Measurements from ENCODE around the gene BRD2.

Gene BRD2

DNA sequence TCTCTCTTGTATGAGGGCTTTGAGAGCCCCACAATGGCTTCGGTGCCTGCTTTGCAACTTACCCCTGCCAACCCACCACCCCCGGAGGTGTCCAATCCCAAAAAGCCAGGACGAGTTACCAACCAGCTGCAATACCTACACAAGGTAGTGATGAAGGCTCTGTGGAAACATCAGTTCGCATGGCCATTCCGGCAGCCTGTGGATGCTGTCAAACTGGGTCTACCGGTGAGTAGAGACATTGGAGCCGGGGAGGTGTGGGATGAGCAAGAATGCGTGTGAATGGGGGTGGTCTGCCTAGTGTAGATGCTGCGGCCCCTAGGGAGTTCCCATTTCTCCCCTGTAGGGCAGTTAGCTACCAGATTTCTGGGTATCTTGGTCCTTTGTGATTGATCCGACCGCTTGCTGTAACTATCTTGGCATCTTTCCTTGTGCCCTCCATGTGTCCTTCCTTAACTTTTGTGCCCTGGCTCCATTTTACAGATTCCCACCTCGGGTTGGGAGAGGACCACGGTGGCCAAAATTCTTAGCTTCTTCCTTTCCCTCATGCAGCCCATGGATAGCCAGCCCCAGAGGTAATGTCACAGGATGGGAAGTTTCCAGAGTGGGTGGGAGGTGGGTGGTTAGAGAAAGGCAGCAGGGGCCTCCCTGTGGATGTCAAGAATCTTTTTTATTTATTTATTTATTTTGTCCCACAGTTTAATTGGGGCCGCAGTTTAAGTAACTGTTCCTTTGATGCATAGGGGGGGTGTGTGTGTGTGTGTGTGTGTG is 6.3 kb downstream of the BRD2 start:
- Histone ChIP-seq H3K27me3 (ENCODE audit: control insufficient read depth, insufficient read depth, low read length) (no peaks in the 10 kb centered on the region), H3K4me1 (ENCODE audit: control insufficient read depth, insufficient read depth, low read length) (0 out of 2 replicates have a peak, but pooled peaks cover 7% of the 10 kb centered on the region), H3K9me3 (ENCODE audit: control insufficient read depth, insufficient read depth, low read depth, low read length) (no peaks in the 10 kb centered on the region), H3K36me3 (ENCODE audit: control insufficient read depth, insufficient read depth, low read length) (peaks cover 81% of the 10 kb centered on the region), H3K9ac (ENCODE audit: low read length) (peak overlapping the region; percentile 96), H3K27ac (ENCODE audit: low read depth, low read length) (no peak overlapping the region), H3K4me3 (ENCODE audit: low read depth, low read length) (peak overlapping the region; percentile 98)

DNA sequence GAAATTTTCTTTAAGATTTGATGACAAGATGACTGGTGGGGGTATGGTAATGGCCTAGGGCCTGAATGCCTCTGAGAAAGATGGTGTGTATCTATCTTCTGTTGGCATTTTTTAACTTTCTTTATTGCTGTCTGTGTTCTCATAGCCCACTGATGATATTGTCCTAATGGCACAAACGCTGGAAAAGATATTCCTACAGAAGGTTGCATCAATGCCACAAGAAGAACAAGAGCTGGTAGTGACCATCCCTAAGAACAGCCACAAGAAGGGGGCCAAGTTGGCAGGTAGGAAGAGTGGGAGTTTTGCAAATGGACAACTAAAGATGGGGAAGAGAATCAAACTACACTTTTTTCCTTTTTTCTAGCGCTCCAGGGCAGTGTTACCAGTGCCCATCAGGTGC is 7.5 kb downstream of the BRD2 start:
- H3K9me3 ChIP-seq (ENCODE audit: control insufficient read depth, insufficient read depth, low read depth, low read length) = no peaks in the 10 kb centered on the region
- H3K9ac ChIP-seq (ENCODE audit: low read length) = no peak overlapping the region
- H3K27me3 ChIP-seq (ENCODE audit: control insufficient read depth, insufficient read depth, low read length) = no peaks in the 10 kb centered on the region
- 0 out of 2 replicates have a peak, but pooled peaks cover 7% of the 10 kb centered on the region for H3K4me1 ChIP-seq (ENCODE audit: control insufficient read depth, insufficient read depth, low read length)
- peaks cover 93% of the 10 kb centered on the region for H3K36me3 ChIP-seq (ENCODE audit: control insufficient read depth, insufficient read depth, low read length)
- no peak overlapping the region for H3K27ac ChIP-seq (ENCODE audit: low read depth, low read length)
- H3K4me3 ChIP-seq (ENCODE audit: low read depth, low read length) = no peak overlapping the region

GRCh38 chr6:32976334-32977069 is 8.1 kb downstream of the BRD2 start:
- H3K27ac ChIP-seq (ENCODE audit: low read depth, low read length) = no peak overlapping the region
- H3K9me3 ChIP-seq (ENCODE audit: control insufficient read depth, insufficient read depth, low read depth, low read length) = no peaks in the 10 kb centered on the region
- H3K9ac ChIP-seq (ENCODE audit: low read length) = no peak overlapping the region
- H3K4me1 ChIP-seq (ENCODE audit: control insufficient read depth, insufficient read depth, low read length) = 0 out of 2 replicates have a peak, but pooled peaks cover 7% of the 10 kb centered on the region
- H3K27me3 ChIP-seq (ENCODE audit: control insufficient read depth, insufficient read depth, low read length) = no peaks in the 10 kb centered on the region
- H3K36me3 ChIP-seq (ENCODE audit: control insufficient read depth, insufficient read depth, low read length) = peaks cover 95% of the 10 kb centered on the region
- H3K4me3 ChIP-seq (ENCODE audit: low read depth, low read length) = no peak overlapping the region

- no peaks in the 10 kb centered on the region for H3K9me3 ChIP-seq (ENCODE audit: control insufficient read depth, insufficient read depth, low read depth, low read length)
- peaks cover 100% of the 10 kb centered on the region for H3K36me3 ChIP-seq (ENCODE audit: control insufficient read depth, insufficient read depth, low read length)
- no peaks in the 10 kb centered on the region for H3K27me3 ChIP-seq (ENCODE audit: control insufficient read depth, insufficient read depth, low read length)
- H3K4me1 ChIP-seq (ENCODE audit: control insufficient read depth, insufficient read depth, low read length) = 0 out of 2 replicates have a peak, but pooled peaks cover 7% of the 10 kb centered on the region
- H3K4me3 ChIP-seq (ENCODE audit: low read depth, low read length) = no peak overlapping the region
- no peak overlapping the region for H3K9ac ChIP-seq (ENCODE audit: low read length)
- H3K27ac ChIP-seq (ENCODE audit: low read depth, low read length) = no peak overlapping the region
These were observed 9.0 kb downstream of the BRD2 start for GRCh38 chr6:32977272-32977952.

DNA sequence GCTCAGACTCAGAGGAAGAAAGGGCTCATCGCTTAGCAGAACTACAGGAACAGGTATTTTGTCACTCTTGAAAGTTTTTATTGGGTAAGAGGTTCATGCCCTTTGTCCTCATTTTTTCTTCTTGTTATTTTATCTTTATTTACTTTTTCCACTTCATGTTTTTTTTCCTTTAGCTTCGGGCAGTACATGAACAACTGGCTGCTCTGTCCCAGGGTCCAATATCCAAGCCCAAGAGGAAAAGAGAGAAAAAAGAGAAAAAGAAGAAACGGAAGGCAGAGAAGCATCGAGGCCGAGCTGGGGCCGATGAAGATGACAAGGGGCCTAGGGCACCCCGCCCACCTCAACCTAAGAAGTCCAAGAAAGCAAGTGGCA is 9.5 kb downstream of the BRD2 start:
- no peaks in the 10 kb centered on the region for H3K27me3 ChIP-seq (ENCODE audit: control insufficient read depth, insufficient read depth, low read length)
- 0 out of 2 replicates have a peak, but pooled peaks cover 7% of the 10 kb centered on the region for H3K4me1 ChIP-seq (ENCODE audit: control insufficient read depth, insufficient read depth, low read length)
- no peak overlapping the region for H3K9ac ChIP-seq (ENCODE audit: low read length)
- no peaks in the 10 kb centered on the region for H3K9me3 ChIP-seq (ENCODE audit: control insufficient read depth, insufficient read depth, low read depth, low read length)
- peaks cover 97% of the 10 kb centered on the region for H3K36me3 ChIP-seq (ENCODE audit: control insufficient read depth, insufficient read depth, low read length)
- H3K27ac ChIP-seq (ENCODE audit: low read depth, low read length) = no peak overlapping the region
- no peak overlapping the region for H3K4me3 ChIP-seq (ENCODE audit: low read depth, low read length)

GRCh38 chr6:32979720-32980487 is 11.5 kb downstream of the BRD2 start:
- H3K9ac ChIP-seq (ENCODE audit: low read length) = no peak overlapping the region
- H3K27me3 ChIP-seq (ENCODE audit: control insufficient read depth, insufficient read depth, low read length) = no peaks in the 10 kb centered on the region
- H3K4me3 ChIP-seq (ENCODE audit: low read depth, low read length) = no peak overlapping the region
- H3K27ac ChIP-seq (ENCODE audit: low read depth, low read length) = no peak overlapping the region
- H3K36me3 ChIP-seq (ENCODE audit: control insufficient read depth, insufficient read depth, low read length) = peaks cover 77% of the 10 kb centered on the region
- H3K9me3 ChIP-seq (ENCODE audit: control insufficient read depth, insufficient read depth, low read depth, low read length) = no peaks in the 10 kb centered on the region
- 0 out of 2 replicates have a peak, but pooled peaks cover 7% of the 10 kb centered on the region for H3K4me1 ChIP-seq (ENCODE audit: control insufficient read depth, insufficient read depth, low read length)

DNA sequence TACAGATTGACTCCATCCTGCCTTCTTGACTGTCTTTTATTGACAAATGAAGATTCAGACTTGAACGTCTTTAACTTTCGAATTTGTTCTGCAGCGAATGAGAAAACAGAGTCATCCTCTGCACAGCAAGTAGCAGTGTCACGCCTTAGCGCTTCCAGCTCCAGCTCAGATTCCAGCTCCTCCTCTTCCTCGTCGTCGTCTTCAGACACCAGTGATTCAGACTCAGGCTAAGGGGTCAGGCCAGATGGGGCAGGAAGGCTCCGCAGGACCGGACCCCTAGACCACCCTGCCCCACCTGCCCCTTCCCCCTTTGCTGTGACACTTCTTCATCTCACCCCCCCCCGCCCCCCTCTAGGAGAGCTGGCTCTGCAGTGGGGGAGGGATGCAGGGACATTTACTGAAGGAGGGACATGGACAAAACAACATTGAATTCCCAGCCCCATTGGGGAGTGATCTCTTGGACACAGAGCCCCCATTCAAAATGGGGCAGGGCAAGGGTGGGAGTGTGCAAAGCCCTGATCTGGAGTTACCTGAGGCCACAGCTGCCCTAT is 12.2 kb downstream of the BRD2 start:
- H3K9ac ChIP-seq (ENCODE audit: low read length) = no peak overlapping the region
- H3K27ac ChIP-seq (ENCODE audit: low read depth, low read length) = no peak overlapping the region
- H3K4me3 ChIP-seq (ENCODE audit: low read depth, low read length) = no peak overlapping the region
- 0 out of 2 replicates have a peak, but pooled peaks cover 4% of the 10 kb centered on the region for H3K4me1 ChIP-seq (ENCODE audit: control insufficient read depth, insufficient read depth, low read length)
- H3K9me3 ChIP-seq (ENCODE audit: control insufficient read depth, insufficient read depth, low read depth, low read length) = no peaks in the 10 kb centered on the region
- no peaks in the 10 kb centered on the region for H3K27me3 ChIP-seq (ENCODE audit: control insufficient read depth, insufficient read depth, low read length)
- H3K36me3 ChIP-seq (ENCODE audit: control insufficient read depth, insufficient read depth, low read length) = peaks cover 70% of the 10 kb centered on the region

DNA sequence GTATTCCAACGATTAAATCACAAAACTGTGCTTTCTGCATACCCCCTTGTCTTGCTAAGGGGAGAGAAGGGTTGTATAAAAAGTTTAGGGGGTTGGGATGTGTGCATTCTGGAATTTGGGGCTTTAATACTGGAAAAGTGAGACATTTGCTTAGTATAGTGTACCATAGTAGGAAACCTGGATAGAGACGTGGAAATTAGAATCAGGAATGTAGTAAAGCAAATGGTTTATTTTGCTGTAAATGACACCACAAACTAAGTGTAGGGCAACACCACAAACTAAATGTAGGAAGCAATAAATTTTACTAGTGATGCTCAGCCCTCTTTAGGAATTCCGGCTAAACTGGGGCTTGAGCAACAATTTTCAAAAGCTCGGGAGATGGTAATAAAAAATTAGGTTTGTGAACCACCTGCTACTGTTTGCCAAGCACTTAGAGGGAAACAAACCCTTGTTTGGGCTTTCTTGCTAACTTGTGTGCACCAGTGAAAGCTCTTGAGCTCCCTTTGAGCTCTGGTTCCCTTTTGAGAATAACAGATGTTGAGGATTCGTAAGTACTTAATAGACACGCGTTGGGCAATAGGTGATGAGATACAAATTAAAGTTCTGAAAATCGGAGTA is 13.8 kb downstream of the BRD2 start:
- H3K36me3 ChIP-seq (ENCODE audit: control insufficient read depth, insufficient read depth, low read length) = peaks cover 54% of the 10 kb centered on the region
- 0 out of 2 replicates have a peak, but pooled peaks cover 4% of the 10 kb centered on the region for H3K4me1 ChIP-seq (ENCODE audit: control insufficient read depth, insufficient read depth, low read length)
- no peaks in the 10 kb centered on the region for H3K27me3 ChIP-seq (ENCODE audit: control insufficient read depth, insufficient read depth, low read length)
- H3K9ac ChIP-seq (ENCODE audit: low read length) = no peak overlapping the region
- H3K4me3 ChIP-seq (ENCODE audit: low read depth, low read length) = no peak overlapping the region
- no peak overlapping the region for H3K27ac ChIP-seq (ENCODE audit: low read depth, low read length)
- no peaks in the 10 kb centered on the region for H3K9me3 ChIP-seq (ENCODE audit: control insufficient read depth, insufficient read depth, low read depth, low read length)

GRCh38 chr6:32982702-32983492 is 14.5 kb downstream of the BRD2 start:
- Histone ChIP-seq H3K9me3 (ENCODE audit: control insufficient read depth, insufficient read depth, low read depth, low read length) (no peaks in the 10 kb centered on the region), H3K27me3 (ENCODE audit: control insufficient read depth, insufficient read depth, low read length) (no peaks in the 10 kb centered on the region), H3K4me1 (ENCODE audit: control insufficient read depth, insufficient read depth, low read length) (0 out of 2 replicates have a peak, but pooled peaks cover under 1% of the 10 kb centered on the region), H3K9ac (ENCODE audit: low read length) (no peak overlapping the region), H3K36me3 (ENCODE audit: control insufficient read depth, insufficient read depth, low read length) (peaks cover 47% of the 10 kb centered on the region), H3K27ac (ENCODE audit: low read depth, low read length) (no peak overlapping the region), H3K4me3 (ENCODE audit: low read depth, low read length) (no peak overlapping the region)
